ENCODE results near the gene WDFY2.

DNA sequence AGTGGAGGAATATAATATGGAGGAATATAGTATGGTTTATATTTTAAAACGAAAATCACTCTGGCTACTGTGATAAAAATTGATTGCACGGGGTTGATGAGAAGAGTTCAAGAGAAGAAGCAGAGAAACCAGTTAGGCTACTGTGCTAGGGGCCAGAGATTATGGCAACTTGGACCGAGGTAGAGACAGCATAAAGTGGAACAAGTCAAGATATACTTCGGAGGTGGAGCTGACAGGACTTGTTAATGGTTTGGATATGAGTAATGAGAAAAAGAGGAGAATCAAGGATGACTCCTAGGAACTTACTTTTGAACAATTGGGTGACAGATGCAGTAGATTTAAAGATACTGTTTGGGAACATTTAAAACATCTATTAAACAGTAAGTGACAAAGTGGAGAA, 6.6 kb upstream of the WDFY2 start:
- TF ChIP-seq CTCF (conservative IDR thresholded peaks at IDR 0.05) (no peak), EZH2 (IDR thresholded peaks at IDR 0.05; ENCODE audit: low read depth) (no peak)

Measured in PC-9 (cell line).